HG03175 (cell line): ENCODE measurements around the gene CASP8AP2.
"Not testable (repeated sequence)": the region's sequence is repeated elsewhere in the genome, so short reads cannot be mapped to it uniquely, and the experiment has no call there.

Experiments used
- ATAC-seq: cut with Tn5 transposase; IDR thresholded peaks from one replicate; pipeline ENCODE4 v1.9.1; 2021; ENCODE audit warnings: mild to moderate bottlenecking, moderate library complexity; ENCODE audit not compliant: unreplicated experiment

The CASP8AP2 gene

GRCh38 chr6:89829472-89830169 is at the start of gene CASP8AP2:
TSS of gene CASP8AP2 (plus strand) at chr6:89829880.
- ATAC-seq: peak; percentile 97

DNA sequence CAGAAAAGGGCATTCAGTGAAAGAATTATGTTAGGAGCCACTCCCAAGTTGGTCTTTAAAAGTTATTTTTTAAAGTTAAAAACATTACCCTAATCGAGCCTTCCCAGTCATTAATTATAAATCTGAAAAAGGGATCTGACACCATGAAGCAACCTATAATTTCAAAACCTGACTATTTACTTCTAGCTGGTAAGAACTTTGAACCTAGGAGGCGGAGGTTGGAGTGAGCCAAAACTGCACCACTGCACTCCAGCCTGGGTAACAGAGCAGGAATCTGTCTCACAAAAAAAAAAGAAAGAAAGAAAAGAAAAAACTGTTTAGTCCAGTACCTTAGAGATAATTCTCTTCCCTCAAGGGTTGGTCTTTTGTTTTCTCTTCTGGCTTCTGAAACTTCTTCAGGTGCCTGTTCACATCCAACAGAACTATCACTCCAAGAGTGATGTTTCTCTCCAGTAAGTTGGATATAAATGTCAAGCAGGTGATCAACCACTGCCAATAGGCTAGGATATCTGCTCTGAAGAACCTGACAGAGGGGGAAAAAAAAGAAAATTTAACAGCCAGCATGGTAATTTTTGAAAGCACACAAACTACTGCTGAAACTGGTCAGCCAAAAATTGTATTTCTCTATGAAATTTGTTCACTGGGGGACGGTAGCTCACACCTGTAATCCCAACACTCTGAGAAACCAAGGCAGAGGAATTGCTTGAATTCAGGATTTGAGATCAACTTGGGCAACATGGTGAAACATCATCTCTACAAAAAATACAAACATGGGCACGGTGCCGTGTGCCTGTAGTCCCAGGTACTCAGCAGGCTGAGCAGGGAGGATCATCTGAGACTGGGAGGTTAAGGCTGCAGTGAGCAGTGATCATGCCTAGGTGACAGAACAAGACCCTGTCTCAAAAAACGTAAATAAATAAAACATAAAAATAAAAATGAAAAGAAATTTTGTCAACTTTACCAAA is 48.3 kb upstream of the CASP8AP2 start:
- ATAC-seq: no peak

DNA sequence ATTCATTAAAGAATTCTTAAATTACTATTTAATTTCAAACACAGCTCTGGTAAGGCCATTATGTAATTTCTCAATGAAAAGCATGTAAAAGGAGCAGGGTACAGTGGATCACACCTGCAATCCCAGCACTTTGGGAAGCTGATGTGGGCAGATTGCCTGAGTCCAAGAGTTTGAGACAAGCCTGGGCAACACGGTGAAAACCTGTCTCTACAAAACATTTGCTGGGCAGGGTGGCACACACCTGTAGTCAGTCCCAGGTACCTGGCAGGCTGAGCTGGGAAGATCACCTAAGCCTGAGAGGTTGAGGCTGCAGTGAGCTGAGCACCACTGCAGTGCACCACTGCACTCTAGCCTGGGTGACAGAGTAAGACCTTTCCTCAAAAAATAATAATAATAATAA is 47.5 kb upstream of the CASP8AP2 start:
- ATAC-seq: no peak

DNA sequence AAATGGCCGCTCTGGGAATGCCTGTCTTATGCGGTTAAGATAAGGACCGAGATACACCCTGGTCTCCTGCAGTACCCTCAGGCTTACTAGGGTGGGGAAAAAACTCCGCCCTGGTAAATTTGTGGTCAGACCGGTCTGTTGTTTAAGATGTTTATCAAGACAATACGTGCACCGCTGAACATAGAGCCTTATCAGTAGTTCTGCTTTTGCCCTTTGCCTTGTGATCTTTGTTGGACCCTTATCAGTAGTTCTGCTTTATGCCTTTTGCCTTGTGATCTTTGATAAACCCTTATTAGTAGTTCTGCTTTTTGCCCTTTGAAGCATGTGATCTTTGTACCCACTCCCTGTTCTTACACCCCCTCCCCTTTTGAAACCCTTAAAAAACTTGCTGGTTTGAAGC is 46.4 kb upstream of the CASP8AP2 start:
- ATAC-seq: not testable (repeated sequence)

- no peak for ATAC-seq
Measured at GRCh38 chr6:89784838-89785237, 44.8 kb upstream of the CASP8AP2 start.

DNA sequence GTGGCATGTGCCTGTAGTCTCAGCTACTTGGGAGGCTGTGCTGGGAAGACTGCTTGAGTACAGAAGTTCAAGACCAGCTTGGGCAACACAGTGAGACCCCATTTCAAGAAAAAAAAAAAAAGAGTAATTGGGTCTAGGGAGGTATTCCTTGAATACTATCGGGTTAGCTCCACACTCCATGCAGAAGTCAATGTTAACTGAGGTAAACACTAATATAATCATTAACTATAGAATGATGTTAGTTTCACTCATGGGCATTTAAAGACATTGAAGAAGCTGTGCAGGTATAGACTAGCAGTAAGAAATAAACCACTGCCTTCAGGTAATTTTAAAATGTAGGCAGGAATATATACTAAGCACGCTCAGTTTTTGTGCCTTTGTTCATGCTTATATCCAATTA is 42.7 kb upstream of the CASP8AP2 start:
- no peak for ATAC-seq

GRCh38 chr6:89787660-89788328 is 41.9 kb upstream of the CASP8AP2 start:
- no peak for ATAC-seq

DNA sequence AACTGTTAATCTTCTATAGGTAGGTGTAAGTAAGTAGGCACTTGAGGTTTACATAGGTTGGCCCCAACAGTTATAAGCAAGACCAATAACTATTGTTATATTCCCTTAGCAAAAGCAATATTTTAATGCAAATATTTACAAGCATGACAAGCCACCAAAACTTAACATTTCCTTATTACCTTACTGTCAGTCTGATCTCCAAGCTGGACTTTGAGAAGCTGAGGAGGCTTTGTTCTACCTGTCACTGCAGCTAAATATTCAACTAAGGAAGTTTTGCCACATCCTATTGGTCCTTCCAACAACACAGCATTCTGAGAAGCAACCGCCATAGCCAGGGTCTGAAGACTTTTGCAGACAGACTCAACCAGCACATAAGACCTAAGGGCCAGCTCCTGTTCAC is 39.7 kb upstream of the CASP8AP2 start:
- ATAC-seq: no peak

DNA sequence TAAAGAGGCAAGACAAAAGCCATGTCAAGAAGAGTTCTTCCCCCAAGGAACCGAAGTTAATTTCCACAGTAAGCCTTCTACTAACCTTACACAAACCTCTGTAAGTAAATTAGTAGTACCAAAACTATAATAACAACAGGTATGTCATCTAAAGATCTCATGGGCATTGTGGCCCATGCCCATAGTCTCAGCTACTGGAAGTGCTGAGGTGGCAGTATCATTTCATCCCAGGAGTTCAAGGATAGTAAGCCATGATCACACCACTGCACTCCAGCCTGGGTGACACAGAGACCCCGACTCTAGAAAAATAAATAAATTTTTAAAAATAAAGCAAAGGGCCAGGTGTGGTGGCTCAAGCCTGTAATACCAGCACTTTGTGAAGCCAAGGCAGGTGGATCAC is 39.3 kb upstream of the CASP8AP2 start:
- no peak for ATAC-seq

- peak; percentile 70 for ATAC-seq
Measured at GRCh38 chr6:89792881-89793280, 36.8 kb upstream of the CASP8AP2 start.

- no peak for ATAC-seq
Measured at GRCh38 chr6:89793586-89793985, 36.1 kb upstream of the CASP8AP2 start.

GRCh38 chr6:89794324-89794723 is 35.4 kb upstream of the CASP8AP2 start:
- ATAC-seq: no peak

DNA sequence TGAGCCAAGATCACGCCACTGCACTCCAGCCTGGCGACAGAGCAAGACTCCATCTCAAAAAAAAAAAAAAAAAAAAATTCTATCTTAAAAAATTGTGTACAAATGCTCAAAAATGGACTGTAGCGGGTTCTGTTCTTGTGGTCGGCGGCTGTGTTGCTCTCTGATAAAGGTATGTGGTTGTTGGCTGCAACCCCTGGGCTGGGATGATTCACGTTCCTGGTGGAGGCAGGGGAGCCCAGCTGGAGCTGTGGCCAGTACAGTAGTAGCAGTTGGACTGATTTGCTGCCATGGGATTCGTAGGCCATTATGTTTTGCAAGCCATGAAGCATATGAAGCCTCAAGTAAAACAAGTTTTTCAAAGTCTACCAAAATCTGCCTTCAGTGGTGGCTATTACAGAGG is 32.4 kb upstream of the CASP8AP2 start:
- no peak for ATAC-seq

- ATAC-seq: no peak
Measured at GRCh38 chr6:89799096-89799495, 30.6 kb upstream of the CASP8AP2 start.

DNA sequence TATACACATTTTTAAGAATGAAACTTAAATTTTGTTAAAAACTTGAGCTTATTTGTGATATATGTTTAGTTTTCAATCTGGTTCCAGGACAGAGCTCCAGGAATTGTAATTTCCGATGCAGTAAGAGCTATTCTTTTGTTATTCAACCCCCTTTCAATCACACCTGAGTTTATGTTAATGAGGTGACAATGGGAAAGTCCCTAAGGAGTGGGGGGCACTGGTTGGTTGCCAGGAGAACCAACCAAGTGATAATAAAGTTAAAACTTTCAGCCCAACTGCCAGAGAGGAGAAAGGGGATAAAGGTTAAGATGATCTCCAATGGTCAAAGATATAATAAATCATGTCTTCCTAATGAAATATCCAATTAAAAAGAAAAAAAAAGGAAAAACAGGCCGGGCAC is 29.9 kb upstream of the CASP8AP2 start:
- ATAC-seq: no peak

DNA sequence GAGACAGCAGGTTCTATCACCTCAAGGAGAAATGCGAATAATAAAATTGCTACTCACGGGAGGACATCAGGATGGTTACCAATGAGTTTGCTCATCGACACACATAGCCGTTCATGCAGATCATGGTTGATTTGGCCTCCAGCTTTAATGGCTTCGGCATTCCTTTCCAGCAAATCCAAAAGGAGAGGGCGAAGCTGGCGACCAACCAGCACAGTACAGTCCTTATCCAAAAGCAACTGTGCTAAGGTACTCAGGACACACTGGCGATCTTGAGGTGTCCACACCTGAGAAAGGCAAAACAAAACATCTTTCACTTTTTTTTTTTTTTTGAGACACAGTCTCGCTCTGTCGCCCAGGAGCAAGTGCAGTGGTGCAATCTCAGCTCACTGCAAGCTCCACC is 26.4 kb upstream of the CASP8AP2 start:
- no peak for ATAC-seq

GRCh38 chr6:89805814-89806371 is 23.8 kb upstream of the CASP8AP2 start:
- no peak for ATAC-seq

- ATAC-seq: no peak
Measured at GRCh38 chr6:89807581-89807980, 22.1 kb upstream of the CASP8AP2 start.

- ATAC-seq: not testable (repeated sequence)
Measured at GRCh38 chr6:89813422-89813821, 16.3 kb upstream of the CASP8AP2 start.

DNA sequence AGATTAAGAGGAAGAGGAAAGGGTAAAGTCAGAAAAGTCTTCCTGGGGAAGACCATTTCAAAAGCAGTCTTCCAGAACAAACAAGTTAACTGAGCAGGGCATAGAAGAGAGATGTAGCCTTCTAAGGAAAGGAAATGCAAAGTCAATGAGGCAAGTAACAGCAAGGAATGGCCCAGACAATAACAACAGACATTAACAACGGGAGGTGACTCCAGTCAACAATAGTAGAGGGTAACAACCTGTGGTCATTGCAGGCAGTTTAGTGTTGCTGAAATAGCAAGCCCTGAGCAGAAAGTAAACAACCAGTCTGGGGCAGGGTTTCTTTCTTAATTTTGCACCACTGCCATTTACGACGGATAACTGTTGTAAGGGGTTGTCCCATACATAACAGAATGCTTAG is 12.2 kb upstream of the CASP8AP2 start:
- ATAC-seq: no peak

DNA sequence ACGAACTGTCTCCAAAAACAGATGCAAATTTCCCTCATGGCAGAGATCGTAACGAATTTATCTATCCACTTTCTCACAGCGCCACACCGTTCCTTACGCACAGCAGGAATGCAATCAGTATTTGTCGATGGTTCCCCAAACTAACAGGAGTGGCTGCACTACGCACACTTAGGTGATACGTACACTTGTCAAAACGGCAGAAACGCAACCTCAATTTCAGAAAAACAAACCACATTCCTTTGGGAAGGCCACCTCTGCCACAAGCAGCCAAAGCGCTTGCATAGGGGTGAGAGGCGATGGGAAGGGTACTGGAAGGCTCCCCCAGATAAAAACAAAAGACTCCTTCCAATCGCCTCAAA is 10.7 kb upstream of the CASP8AP2 start:
- peak; percentile 27 for ATAC-seq
